HepG2 (cell line): ENCODE results near the gene SSH3. TPM values are rescaled to one million over a fixed set of nuclear protein-coding genes. Genes with fewer than 3 reads are reported as not detected.

Source experiments
- AGO2 ChIP-seq: fragments of 200-400 bp; formaldehyde crosslinking; optimal IDR thresholded peaks from 2 replicates; pipeline ENCODE3; 2017; ENCODE audit warnings: mild to moderate bottlenecking, low read depth, low read length, moderate library complexity
- CHD4 ChIP-seq: fragments of 200-600 bp; sonication (generic); IDR thresholded peaks from 2 replicates; pipeline ENCODE4 v1.7.0; 2017; ENCODE audit warnings: mild to moderate bottlenecking, low read length, borderline replicate concordance
- DMAP1 ChIP-seq: IDR thresholded peaks from 2 replicates; pipeline ENCODE4 v1.6.1; 2016
- FOXA3 ChIP-seq: IDR thresholded peaks from 2 replicates; pipeline ENCODE4 v1.6.1; 2016; ENCODE audit warnings: missing genetic modification reagents, missing compliant biosample characterization
- HES4 ChIP-seq: sonication (generic); formaldehyde crosslinking; IDR thresholded peaks from 2 replicates; pipeline ENCODE4 v1.9.0; 2021; ENCODE audit warnings: mild to moderate bottlenecking, missing genetic modification reagents, borderline replicate concordance
- LCORL ChIP-seq, 2 experiments: fragments of 450-650 bp in 1 of 2; sonication (generic) in 1 of 2; formaldehyde crosslinking in 1 of 2; IDR thresholded peaks; 2 replicates each; pipeline versions ENCODE4 v1.5.0 to v1.6.1; 2017 to 2020; ENCODE audit warnings: antibody characterized with exemption in 1 of 2, missing genetic modification reagents in 1 of 2
- ZBTB20 ChIP-seq: sonication (generic); formaldehyde crosslinking; IDR thresholded peaks from 2 replicates; pipeline ENCODE4 v1.8.1; 2023; ENCODE audit warnings: missing genetic modification reagents, low read depth, mild to moderate bottlenecking, borderline replicate concordance
- ZBTB38 ChIP-seq: sonication (generic); formaldehyde crosslinking; IDR thresholded peaks from 2 replicates; pipeline ENCODE4 v1.5.1; 2020; ENCODE audit warnings: mild to moderate bottlenecking, missing genetic modification reagents
- ZC3H4 ChIP-seq: sonication (generic); formaldehyde crosslinking; IDR thresholded peaks from 2 replicates; pipeline ENCODE4 v1.4.0; 2020; ENCODE audit warnings: missing genetic modification reagents, borderline replicate concordance
- ZFY ChIP-seq: sonication (generic); formaldehyde crosslinking; IDR thresholded peaks from 2 replicates; pipeline ENCODE4 v1.4.0; 2020; ENCODE audit warnings: missing genetic modification reagents
- ZNF382 ChIP-seq: sonication (generic); formaldehyde crosslinking; IDR thresholded peaks from 2 replicates; pipeline ENCODE4 v1.5.0; 2020; ENCODE audit warnings: missing genetic modification reagents, mild to moderate bottlenecking, borderline replicate concordance
- ZNF468 ChIP-seq: sonication (generic); formaldehyde crosslinking; IDR thresholded peaks from 2 replicates; pipeline ENCODE4 v1.8.0; 2022; ENCODE audit warnings: mild to moderate bottlenecking, moderate library complexity, missing genetic modification reagents
- ZZZ3 ChIP-seq: sonication (generic); formaldehyde crosslinking; IDR thresholded peaks from 2 replicates; pipeline ENCODE4 v1.4.0; 2020; ENCODE audit warnings: missing genetic modification reagents, mild to moderate bottlenecking, borderline replicate concordance
- polyA plus RNA-seq, 8 experiments: library from polyadenylated mRNA; depleted of rRNA in 3 of 8; stranded (reverse) in 7 of 8; unstranded in 1 of 8; fragments of >200 nt; fragmentation: Illumina TruSeq in 4 of 8; extraction: Trizol in 4 of 8; gene quantifications; 2 replicates each; pipeline versions ENCODE4 v1.2.1 to v1.2.3, GENCODE V29; 2011 to 2016; ENCODE audit warnings: low read depth in 4 of 8, missing spikeins in 1 of 8, mixed read lengths in 1 of 8; ENCODE audit not compliant: insufficient read depth in 1 of 8
- total RNA-seq, 5 experiments: library from RNA; depleted of rRNA; stranded (reverse); fragments of >200 nt; fragmentation: Illumina TruSeq; extraction: Trizol; gene quantifications; 2 replicates each; pipeline ENCODE4 v1.2.3, GENCODE V29; 2016; ENCODE audit warnings: low read depth in 1 of 5
- TF ChIP-seq, protein P1 (sequence below): sonication (generic); formaldehyde crosslinking; IDR thresholded peaks from 2 replicates; pipeline ENCODE4 v1.5.1; 2020; ENCODE audit warnings: mild to moderate bottlenecking, moderate library complexity, missing genetic modification reagents
- TF ChIP-seq, protein P2 (sequence below): sonication (generic); formaldehyde crosslinking; IDR thresholded peaks from 2 replicates; pipeline ENCODE4 v1.4.0; 2020; ENCODE audit warnings: missing genetic modification reagents
- TF ChIP-seq, protein P3 (sequence below): sonication (generic); formaldehyde crosslinking; IDR thresholded peaks from 2 replicates; pipeline ENCODE4 v1.5.0; 2020; ENCODE audit warnings: missing genetic modification reagents
- TF ChIP-seq, protein P4 (sequence below): sonication (generic); formaldehyde crosslinking; IDR thresholded peaks from 2 replicates; pipeline ENCODE4 v1.4.0; 2020; ENCODE audit warnings: missing genetic modification reagents, borderline replicate concordance
- TF ChIP-seq, protein P5 (sequence below): sonication (generic); formaldehyde crosslinking; IDR thresholded peaks from 2 replicates; pipeline ENCODE4 v1.5.0; 2020; ENCODE audit warnings: missing genetic modification reagents

The SSH3 gene
- total and polyA plus RNA-seq, 2 of the 13 experiments (the other 11 are each of a cell fraction or from before 2014, with no cell fraction given) = 12.4 to 18.8 TPM

DNA sequence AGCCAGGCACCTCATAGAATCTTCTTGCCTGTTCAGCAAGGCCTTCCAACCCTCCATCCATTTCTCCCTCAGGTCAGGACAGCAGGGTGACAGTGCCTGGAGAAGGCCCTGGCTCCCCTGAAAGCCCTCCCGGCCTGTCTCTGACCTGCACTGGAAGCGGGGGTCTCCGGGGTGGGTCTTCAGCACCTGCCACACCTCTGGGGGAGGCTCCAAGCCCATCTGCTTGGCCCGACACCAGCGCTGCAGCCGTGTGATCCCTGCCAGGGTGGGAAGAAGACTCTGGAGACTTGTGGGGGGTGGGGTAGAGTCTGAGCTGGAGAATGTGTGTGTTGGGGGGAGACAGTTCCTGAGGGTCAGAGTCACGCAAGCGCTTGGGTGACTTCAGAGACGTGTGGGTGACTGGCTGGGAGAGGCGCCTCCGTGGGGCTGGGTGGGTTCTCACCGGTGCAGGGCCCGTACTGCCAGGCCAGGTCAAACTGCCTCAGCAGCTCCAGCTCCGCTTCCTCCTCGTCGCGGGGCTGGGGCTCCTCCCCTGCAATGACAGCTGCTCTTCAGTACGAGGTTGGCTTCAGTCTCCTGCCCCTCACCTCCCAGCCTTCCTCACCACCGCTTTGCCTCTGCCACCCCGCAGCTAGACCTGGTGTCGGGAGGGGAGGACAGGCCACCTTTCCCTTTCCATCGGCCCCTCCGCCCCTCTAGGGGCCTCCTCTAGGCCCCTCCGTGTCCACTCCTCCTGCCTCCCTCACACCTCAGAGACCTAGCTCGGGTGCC lies 49.4 kb downstream of the SSH3 start (continued):
- TF ChIP-seq LCORL (IDR thresholded peaks at IDR 0.05) (no peak), LCORL (CRISPR knock-in tag; IDR thresholded peaks at IDR 0.05) (no peak), FOXA3 (no peak), AGO2 (peak; percentile 18), ZFY (no peak; the same call in 1 of the 2 replicates), ZZZ3 (CRISPR knock-in tag) (0 out of 2 replicates have a peak, but pooled peaks have one; percentile 14), DMAP1 (CRISPR knock-in tag) (no peak), CHD4 (no peak), ZBTB38 (no peak), ZBTB20 (peak; percentile 28; the same call in 1 of the 2 replicates), ZC3H4 (CRISPR knock-in tag) (no peak), HES4 (CRISPR knock-in tag) (no peak), ZNF468 (CRISPR knock-in tag) (no peak), ZNF382 (no peak)
- TF ChIP-seq, protein P1, sequence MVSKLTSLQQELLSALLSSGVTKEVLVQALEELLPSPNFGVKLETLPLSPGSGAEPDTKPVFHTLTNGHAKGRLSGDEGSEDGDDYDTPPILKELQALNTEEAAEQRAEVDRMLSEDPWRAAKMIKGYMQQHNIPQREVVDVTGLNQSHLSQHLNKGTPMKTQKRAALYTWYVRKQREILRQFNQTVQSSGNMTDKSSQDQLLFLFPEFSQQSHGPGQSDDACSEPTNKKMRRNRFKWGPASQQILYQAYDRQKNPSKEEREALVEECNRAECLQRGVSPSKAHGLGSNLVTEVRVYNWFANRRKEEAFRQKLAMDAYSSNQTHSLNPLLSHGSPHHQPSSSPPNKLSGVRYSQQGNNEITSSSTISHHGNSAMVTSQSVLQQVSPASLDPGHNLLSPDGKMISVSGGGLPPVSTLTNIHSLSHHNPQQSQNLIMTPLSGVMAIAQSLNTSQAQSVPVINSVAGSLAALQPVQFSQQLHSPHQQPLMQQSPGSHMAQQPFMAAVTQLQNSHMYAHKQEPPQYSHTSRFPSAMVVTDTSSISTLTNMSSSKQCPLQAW (CRISPR knock-in tag) = no peak
- TF ChIP-seq, protein P2, sequence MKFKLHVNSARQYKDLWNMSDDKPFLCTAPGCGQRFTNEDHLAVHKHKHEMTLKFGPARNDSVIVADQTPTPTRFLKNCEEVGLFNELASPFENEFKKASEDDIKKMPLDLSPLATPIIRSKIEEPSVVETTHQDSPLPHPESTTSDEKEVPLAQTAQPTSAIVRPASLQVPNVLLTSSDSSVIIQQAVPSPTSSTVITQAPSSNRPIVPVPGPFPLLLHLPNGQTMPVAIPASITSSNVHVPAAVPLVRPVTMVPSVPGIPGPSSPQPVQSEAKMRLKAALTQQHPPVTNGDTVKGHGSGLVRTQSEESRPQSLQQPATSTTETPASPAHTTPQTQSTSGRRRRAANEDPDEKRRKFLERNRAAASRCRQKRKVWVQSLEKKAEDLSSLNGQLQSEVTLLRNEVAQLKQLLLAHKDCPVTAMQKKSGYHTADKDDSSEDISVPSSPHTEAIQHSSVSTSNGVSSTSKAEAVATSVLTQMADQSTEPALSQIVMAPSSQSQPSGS (CRISPR knock-in tag) = no peak
- TF ChIP-seq, protein P3, sequence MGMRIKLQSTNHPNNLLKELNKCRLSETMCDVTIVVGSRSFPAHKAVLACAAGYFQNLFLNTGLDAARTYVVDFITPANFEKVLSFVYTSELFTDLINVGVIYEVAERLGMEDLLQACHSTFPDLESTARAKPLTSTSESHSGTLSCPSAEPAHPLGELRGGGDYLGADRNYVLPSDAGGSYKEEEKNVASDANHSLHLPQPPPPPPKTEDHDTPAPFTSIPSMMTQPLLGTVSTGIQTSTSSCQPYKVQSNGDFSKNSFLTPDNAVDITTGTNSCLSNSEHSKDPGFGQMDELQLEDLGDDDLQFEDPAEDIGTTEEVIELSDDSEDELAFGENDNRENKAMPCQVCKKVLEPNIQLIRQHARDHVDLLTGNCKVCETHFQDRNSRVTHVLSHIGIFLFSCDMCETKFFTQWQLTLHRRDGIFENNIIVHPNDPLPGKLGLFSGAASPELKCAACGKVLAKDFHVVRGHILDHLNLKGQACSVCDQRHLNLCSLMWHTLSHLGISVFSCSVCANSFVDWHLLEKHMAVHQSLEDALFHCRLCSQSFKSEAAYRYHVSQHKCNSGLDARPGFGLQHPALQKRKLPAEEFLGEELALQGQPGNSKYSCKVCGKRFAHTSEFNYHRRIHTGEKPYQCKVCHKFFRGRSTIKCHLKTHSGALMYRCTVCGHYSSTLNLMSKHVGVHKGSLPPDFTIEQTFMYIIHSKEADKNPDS (CRISPR knock-in tag) = peak; percentile 13; the same call in 1 of the 2 replicates
- TF ChIP-seq, protein P4, sequence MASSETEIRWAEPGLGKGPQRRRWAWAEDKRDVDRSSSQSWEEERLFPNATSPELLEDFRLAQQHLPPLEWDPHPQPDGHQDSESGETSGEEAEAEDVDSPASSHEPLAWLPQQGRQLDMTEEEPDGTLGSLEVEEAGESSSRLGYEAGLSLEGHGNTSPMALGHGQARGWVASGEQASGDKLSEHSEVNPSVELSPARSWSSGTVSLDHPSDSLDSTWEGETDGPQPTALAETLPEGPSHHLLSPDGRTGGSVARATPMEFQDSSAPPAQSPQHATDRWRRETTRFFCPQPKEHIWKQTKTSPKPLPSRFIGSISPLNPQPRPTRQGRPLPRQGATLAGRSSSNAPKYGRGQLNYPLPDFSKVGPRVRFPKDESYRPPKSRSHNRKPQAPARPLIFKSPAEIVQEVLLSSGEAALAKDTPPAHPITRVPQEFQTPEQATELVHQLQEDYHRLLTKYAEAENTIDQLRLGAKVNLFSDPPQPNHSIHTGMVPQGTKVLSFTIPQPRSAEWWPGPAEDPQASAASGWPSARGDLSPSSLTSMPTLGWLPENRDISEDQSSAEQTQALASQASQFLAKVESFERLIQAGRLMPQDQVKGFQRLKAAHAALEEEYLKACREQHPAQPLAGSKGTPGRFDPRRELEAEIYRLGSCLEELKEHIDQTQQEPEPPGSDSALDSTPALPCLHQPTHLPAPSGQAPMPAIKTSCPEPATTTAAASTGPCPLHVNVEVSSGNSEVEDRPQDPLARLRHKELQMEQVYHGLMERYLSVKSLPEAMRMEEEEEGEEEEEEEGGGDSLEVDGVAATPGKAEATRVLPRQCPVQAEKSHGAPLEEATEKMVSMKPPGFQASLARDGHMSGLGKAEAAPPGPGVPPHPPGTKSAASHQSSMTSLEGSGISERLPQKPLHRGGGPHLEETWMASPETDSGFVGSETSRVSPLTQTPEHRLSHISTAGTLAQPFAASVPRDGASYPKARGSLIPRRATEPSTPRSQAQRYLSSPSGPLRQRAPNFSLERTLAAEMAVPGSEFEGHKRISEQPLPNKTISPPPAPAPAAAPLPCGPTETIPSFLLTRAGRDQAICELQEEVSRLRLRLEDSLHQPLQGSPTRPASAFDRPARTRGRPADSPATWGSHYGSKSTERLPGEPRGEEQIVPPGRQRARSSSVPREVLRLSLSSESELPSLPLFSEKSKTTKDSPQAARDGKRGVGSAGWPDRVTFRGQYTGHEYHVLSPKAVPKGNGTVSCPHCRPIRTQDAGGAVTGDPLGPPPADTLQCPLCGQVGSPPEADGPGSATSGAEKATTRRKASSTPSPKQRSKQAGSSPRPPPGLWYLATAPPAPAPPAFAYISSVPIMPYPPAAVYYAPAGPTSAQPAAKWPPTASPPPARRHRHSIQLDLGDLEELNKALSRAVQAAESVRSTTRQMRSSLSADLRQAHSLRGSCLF (CRISPR knock-in tag) = no peak
- TF ChIP-seq, protein P5, sequence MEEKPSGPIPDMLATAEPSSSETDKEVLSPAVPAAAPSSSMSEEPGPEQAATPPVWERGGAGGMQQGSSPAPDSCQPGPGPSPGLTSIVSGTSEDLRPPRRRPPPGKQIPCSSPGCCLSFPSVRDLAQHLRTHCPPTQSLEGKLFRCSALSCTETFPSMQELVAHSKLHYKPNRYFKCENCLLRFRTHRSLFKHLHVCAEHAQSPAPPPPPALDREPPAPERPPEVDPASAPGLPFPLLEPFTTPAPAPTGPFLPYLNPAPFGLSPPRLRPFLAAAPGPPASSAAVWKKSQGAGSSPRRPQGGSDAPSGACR = 0 out of 2 replicates have a peak, but pooled peaks have one; percentile 6
